Esophagus squamous epithelium (tissue), 5 donors: ENCODE data around the gene ZP3. TPM values are rescaled to one million over a fixed set of nuclear protein-coding genes. Genes with fewer than 3 reads are reported as not detected.
A peak's percentile ranks its signal among the peaks of the same experiment; 100 is the strongest.

Experiments
- DNase-seq: peaks from one replicate; lab custom pipeline; 2025; lab: John Stamatoyannopoulos, UW
- H3K27ac ChIP-seq, 4 donors: fragments of 200-600 bp; sonication (generic); one replicate each; pipeline ENCODE4 v1.5.1; 2016 to 2019; ENCODE audit warnings: mild to moderate bottlenecking in 1 of 4
- H3K27me3 ChIP-seq, 4 donors: fragments of 200-600 bp; sonication (generic); 1 replicate in 3 of 4; 2 replicates in 1 of 4; pipeline versions ENCODE4 v1.5.1 to v1.6.0; 2017 to 2021; ENCODE audit warnings: antibody characterized with exemption in 1 of 4
- H3K36me3 ChIP-seq, 3 donors: fragments of 200-600 bp; sonication (generic); one replicate each; pipeline ENCODE4 v1.5.1; 2016 to 2019
- H3K4me1 ChIP-seq, 3 donors: fragments of 200-600 bp; sonication (generic); one replicate each; pipeline ENCODE4 v1.5.1; 2017 to 2019
- H3K4me3 ChIP-seq, 4 donors: fragments of 200-600 bp; sonication (generic); 1 replicate in 3 of 4; 2 replicates in 1 of 4; pipeline ENCODE4 v1.5.1; 2016 to 2019; ENCODE audit warnings: mild to moderate bottlenecking in 2 of 4, moderate library complexity in 1 of 4
- H3K9me3 ChIP-seq, 3 donors: fragments of 200-600 bp; sonication (generic); one replicate each; pipeline ENCODE4 v1.5.1; 2016 to 2019
- POLR2A ChIP-seq, 4 donors: fragments of 450-650 bp; IDR thresholded peaks; one replicate each; pipeline ENCODE4 v1.6.1; 2017; ENCODE audit warnings: antibody characterized with exemption in 4 of 4, mild to moderate bottlenecking in 4 of 4, moderate library complexity in 3 of 4
- WGBS, 2 donors: methylation state at CpG; one replicate each; pipeline ENCODE4 v1.1.5; 2018; 5-methylcytosine and 5-hydroxymethylcytosine counted together
- intact Hi-C: fragments of 100-400 bp; cut with DNase I; formaldehyde crosslinking; loops from one replicate; pipeline ENCODE4 v1.15.0; 2022
- total RNA-seq, 4 donors: library from RNA; depleted of rRNA; stranded (reverse); fragments of >200 nt; gene quantifications; one replicate each; pipeline ENCODE4 v1.1.0, GENCODE V29; 2016
- TF ChIP-seq, protein P1 (sequence below), 6 experiments: fragments of 450-650 bp in 4 of 6; fragments of 200-600 bp in 2 of 6; sonication (generic) in 2 of 6; IDR thresholded peaks; one replicate each; pipeline ENCODE4 v1.5.1; 2016 to 2019; ENCODE audit warnings: antibody characterized with exemption in 6 of 6, mild to moderate bottlenecking in 4 of 6, moderate library complexity in 4 of 6
- donor health status: DM: yes; HTN: yes; CAD: no.

ZP3 gene
- 1 to 10 TPM; 3.8 to 7.9 (median 4.4) TPM for total RNA-seq

DNA sequence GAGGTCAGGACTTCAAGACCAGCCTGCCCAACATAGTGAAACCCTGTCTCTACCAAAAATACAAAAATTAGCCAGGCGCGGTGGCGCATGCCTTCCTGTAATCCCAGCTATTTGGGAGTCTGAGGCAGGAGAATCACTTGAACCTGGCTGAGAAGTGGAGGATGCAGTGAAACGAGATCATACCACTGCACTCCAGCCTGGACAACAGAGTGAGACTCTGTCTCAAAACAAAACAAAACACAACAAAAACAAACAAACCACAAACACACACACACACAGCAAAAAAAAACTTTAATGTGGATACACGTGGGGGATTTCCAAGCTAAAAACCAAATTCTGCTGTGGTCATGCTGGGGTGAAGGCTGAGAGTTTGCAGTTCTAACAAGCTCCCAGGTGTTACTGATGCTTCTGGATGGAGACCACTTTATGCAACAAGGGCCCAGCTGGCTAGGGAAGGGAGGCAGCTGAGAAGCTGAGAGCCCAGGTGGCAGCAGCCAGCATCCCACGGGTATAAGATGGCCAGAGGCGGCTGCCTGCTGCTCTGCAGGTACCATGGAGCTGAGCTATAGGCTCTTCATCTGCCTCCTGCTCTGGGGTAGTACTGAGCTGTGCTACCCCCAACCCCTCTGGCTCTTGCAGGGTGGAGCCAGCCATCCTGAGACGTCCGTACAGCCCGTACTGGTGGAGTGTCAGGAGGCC is at the start of gene ZP3:
Gene ZP3 (plus strand): TSS at position 538 of the 699 bp plus-strand sequence. CDS start 15 bp downstream, at position 553.
- H3K4me3 ChIP-seq, result no peak within 1 kb of the TSS
- H3K27ac ChIP-seq, result peak within 1 kb of the TSS in 3 of 4 donors; percentile 12 to 54 (median 39)
- H3K9me3 ChIP-seq, result no peaks in the 10 kb centered on the region
- TF ChIP-seq POLR2A (IDR thresholded peaks at IDR 0.05), result no peak
- TF ChIP-seq, protein P1, sequence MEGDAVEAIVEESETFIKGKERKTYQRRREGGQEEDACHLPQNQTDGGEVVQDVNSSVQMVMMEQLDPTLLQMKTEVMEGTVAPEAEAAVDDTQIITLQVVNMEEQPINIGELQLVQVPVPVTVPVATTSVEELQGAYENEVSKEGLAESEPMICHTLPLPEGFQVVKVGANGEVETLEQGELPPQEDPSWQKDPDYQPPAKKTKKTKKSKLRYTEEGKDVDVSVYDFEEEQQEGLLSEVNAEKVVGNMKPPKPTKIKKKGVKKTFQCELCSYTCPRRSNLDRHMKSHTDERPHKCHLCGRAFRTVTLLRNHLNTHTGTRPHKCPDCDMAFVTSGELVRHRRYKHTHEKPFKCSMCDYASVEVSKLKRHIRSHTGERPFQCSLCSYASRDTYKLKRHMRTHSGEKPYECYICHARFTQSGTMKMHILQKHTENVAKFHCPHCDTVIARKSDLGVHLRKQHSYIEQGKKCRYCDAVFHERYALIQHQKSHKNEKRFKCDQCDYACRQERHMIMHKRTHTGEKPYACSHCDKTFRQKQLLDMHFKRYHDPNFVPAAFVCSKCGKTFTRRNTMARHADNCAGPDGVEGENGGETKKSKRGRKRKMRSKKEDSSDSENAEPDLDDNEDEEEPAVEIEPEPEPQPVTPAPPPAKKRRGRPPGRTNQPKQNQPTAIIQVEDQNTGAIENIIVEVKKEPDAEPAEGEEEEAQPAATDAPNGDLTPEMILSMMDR (IDR thresholded peaks at IDR 0.05), result no peak
- no peaks in the 10 kb centered on the region for H3K27me3 ChIP-seq
- peaks cover 0 to 18% (median 7%) of the 10 kb centered on the region in 3 donors for H3K4me1 ChIP-seq
- 78 to 85% methylated on average over 4 to 7 of the region's 10 CpGs for WGBS, 2 donors
- no peak for DNase-seq
- intact Hi-C loops, result no loop called here
- no peaks in the 10 kb centered on the region for H3K36me3 ChIP-seq

DNA sequence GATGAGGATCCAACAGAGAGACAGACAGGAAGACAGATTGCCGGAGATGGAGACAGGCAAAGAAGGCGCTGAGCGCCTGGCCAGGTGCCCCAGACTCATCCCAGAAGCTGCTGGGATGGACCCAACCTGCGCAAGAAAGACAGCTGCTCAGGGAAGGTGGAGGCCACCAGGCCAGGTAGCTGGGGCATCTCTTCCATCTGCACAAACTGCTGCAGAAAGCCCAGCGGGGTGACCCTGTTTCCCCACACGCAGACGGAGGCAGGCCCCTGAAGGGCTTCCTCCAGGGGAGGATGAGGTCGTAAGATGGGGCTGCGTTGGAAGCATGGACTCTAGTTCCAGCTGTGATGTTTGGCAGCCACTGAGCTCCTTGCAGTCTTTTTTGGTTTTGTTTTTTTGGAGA is 49.5 kb upstream of the ZP3 start:
- Histone ChIP-seq H3K27ac (no peak overlapping the region), H3K27me3 (no peaks in the 10 kb centered on the region), H3K9me3 (no peaks in the 10 kb centered on the region), H3K4me1 (peaks cover 2 to 27% (median 17%) of the 10 kb centered on the region in 3 donors), H3K4me3 (no peak overlapping the region), H3K36me3 (no peaks in the 10 kb centered on the region)
- intact Hi-C loops, result no loop called here
- DNase-seq, result no peak
- TF ChIP-seq, protein P1 (IDR thresholded peaks at IDR 0.05), result no peak
- TF ChIP-seq POLR2A (IDR thresholded peaks at IDR 0.05), result no peak
- 77 to 96% methylated on average over 5 of the region's 9 CpGs for WGBS, 2 donors

DNA sequence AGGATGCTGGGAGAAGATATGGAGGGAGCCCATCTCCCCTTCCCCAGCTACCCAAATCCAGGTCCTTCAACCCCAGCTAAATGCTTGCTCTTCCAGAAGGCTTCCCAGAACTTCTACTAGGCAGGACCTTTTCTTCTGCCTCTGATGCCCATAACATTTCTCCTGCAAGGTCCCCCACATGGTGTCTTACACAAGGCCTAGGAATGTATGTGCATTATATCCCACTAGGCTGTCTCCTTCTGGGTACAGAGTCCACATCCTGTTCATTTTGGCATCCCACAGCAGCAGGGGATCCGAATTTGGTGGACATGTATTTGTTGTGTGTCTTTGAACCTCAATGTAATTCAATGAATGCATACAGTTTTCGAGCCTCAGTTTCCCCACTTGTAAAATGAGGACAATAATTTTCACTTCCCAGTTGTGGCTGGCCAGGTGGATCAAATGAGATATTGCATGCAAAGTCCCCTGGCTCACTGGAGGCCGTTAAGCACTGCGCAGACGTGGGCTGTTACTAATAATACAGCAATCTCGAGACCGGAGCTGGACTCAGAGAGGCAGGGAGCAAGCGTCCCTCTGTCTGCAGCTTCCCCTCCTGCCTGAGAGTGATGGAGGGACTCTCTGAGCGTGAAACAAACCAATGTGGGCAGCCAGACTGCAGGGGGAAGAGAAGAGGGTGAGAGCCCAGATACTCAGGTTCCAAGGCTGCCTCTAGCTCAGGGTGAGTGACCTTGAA is 47.4 kb upstream of the ZP3 start:
- no peaks in the 10 kb centered on the region for H3K9me3 ChIP-seq
- H3K27me3 ChIP-seq, result no peaks in the 10 kb centered on the region
- H3K4me1 ChIP-seq, result peaks cover 8 to 36% (median 24%) of the 10 kb centered on the region in 3 donors
- WGBS, 2 donors, result 78 to 79% methylated on average over 6 to 8 of the region's 9 CpGs
- no peak overlapping the region for H3K27ac ChIP-seq
- no peak overlapping the region for H3K4me3 ChIP-seq
- TF ChIP-seq POLR2A (IDR thresholded peaks at IDR 0.05), result no peak
- TF ChIP-seq, protein P1 (IDR thresholded peaks at IDR 0.05), result no peak
- intact Hi-C loops, result no loop called here
- DNase-seq, result no peak
- no peaks in the 10 kb centered on the region for H3K36me3 ChIP-seq

DNA sequence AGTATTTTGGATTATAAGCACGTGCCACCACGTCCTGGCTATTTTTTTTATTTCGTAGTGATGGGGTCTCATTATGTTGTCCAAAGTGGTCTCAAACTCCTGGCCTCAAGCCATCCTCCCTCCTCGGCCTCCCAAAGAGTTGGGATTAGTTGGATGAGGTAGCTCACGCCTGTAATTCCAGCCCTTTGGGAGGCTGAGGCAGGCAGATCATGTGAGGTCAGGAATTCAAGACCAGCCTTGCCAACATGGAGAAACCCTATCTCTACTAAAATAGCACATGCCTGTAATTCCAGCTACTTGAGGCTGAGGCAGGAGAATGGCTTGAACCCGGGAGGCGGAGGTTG is 44.2 kb upstream of the ZP3 start:
- intact Hi-C loops, result no loop called here
- no peak for DNase-seq
- no peaks in the 10 kb centered on the region for H3K36me3 ChIP-seq
- H3K9me3 ChIP-seq, result no peaks in the 10 kb centered on the region
- peaks cover 8 to 23% (median 16%) of the 10 kb centered on the region in 3 donors for H3K4me1 ChIP-seq
- H3K27me3 ChIP-seq, result no peaks in the 10 kb centered on the region
- peak overlapping the region; percentile 88 to 98 (median 94) for H3K27ac ChIP-seq
- WGBS, 2 donors, result 59 to 70% methylated on average over 5 to 7 of the region's 7 CpGs
- peak overlapping the region in 3 of 4 donors; percentile 43 to 67 (median 43) for H3K4me3 ChIP-seq
- no peak for TF ChIP-seq POLR2A (IDR thresholded peaks at IDR 0.05)
- TF ChIP-seq, protein P1 (IDR thresholded peaks at IDR 0.05), result no peak

DNA sequence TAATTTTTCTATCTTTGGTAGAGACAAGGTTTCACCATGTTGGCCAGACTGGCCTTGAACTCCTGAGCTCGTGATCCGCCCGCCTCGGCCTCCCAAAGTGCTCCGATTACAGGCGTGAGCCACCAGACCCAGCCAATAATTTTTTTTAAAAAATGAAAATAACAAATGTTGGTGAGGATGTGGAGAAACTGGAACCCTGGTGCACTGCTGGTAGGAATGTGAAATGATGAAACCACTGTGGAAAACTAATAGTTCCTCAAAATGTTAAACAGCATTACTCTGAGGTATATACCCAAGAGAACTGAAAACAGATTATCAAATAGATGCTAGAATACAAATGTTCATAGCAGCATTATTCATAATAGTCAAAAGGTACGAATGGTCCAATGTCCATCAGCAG is 42.9 kb upstream of the ZP3 start:
- peaks cover 8 to 23% (median 16%) of the 10 kb centered on the region in 3 donors for H3K4me1 ChIP-seq
- no peaks in the 10 kb centered on the region for H3K9me3 ChIP-seq
- H3K27ac ChIP-seq, result no peak overlapping the region
- intact Hi-C loops, result no loop called here
- H3K4me3 ChIP-seq, result no peak overlapping the region
- WGBS, 2 donors, result 93 to 96% methylated on average over 7 of the region's 7 CpGs
- no peaks in the 10 kb centered on the region for H3K27me3 ChIP-seq
- TF ChIP-seq, protein P1 (IDR thresholded peaks at IDR 0.05), result no peak
- TF ChIP-seq POLR2A (IDR thresholded peaks at IDR 0.05), result no peak
- no peak for DNase-seq
- no peaks in the 10 kb centered on the region for H3K36me3 ChIP-seq
